Heart left ventricle (tissue), 16 donors: ENCODE measurements around the gene FADS2. TPM values are rescaled to one million over a fixed set of nuclear protein-coding genes. Genes with fewer than 3 reads are reported as not detected.

Source experiments
- ATAC-seq, 4 donors: fragments of 200-7000 bp; cut with Tn5 transposase; one replicate each; pipeline ENCODE4 v1.9.1; 2020 to 2022; ENCODE audit warnings: moderate library complexity in 4 of 4, mild to moderate bottlenecking in 3 of 4, moderate number of reproducible peaks in 1 of 4
- DNase-seq, 5 donors: peaks; one replicate each; pipeline ENCODE4 v3.0.0-alpha.2; 2020
- H3K27ac ChIP-seq, 12 donors: fragments of 200-600 bp; sonication (generic) in 4 of 12; one replicate each; pipeline versions ENCODE4 v1.5.0 to v1.8.0; 2016 to 2022; ENCODE audit warnings: mild to moderate bottlenecking in 2 of 12
- H3K27me3 ChIP-seq, 9 donors: fragments of 200-600 bp; sonication (generic) in 2 of 9; one replicate each; pipeline versions ENCODE4 v1.5.1 to v1.8.0; 2016 to 2022; ENCODE audit warnings: mild to moderate bottlenecking in 3 of 9
- H3K36me3 ChIP-seq, 9 donors: fragments of 200-600 bp; sonication (generic) in 2 of 9; one replicate each; pipeline versions ENCODE4 v1.5.0 to v1.8.0; 2018 to 2022; ENCODE audit warnings: mild to moderate bottlenecking in 2 of 9
- H3K4me1 ChIP-seq, 12 donors: fragments of 200-600 bp; sonication (generic) in 4 of 12; one replicate each; pipeline versions ENCODE4 v1.5.0 to v1.8.0; 2016 to 2022; ENCODE audit warnings: mild to moderate bottlenecking in 3 of 12
- H3K4me3 ChIP-seq, 12 donors: fragments of 200-600 bp; sonication (generic) in 4 of 12; one replicate each; pipeline versions ENCODE4 v1.5.0 to v1.8.0; 2017 to 2022; ENCODE audit warnings: mild to moderate bottlenecking in 9 of 12, moderate library complexity in 4 of 12
- H3K9me3 ChIP-seq, 12 donors: fragments of 200-600 bp; sonication (generic) in 4 of 12; one replicate each; pipeline versions ENCODE4 v1.5.0 to v1.8.0; 2016 to 2022; ENCODE audit warnings: mild to moderate bottlenecking in 1 of 12
- CTCF ChIP-seq, 12 donors: fragments of 200-600 bp; sonication (generic) in 4 of 12; IDR thresholded peaks; one replicate each; pipeline versions ENCODE4 v1.5.0 to v1.8.0; 2018 to 2022; ENCODE audit warnings: antibody characterized with exemption in 12 of 12, mild to moderate bottlenecking in 5 of 12
- POLR2A ChIP-seq, 2 donors: fragments of 450-650 bp; IDR thresholded peaks; one replicate each; pipeline ENCODE4 v1.6.1; 2017; ENCODE audit warnings: antibody characterized with exemption in 2 of 2, mild to moderate bottlenecking in 2 of 2, moderate library complexity in 2 of 2
- WGBS, 4 donors: extraction: QIAGEN DNeasy Blood & Tissue Kit in 2 of 4; methylation state at CpG; one replicate each; pipeline versions ENCODE4 v1.1.5 to v1.1.7; 2013 to 2018; 5-methylcytosine and 5-hydroxymethylcytosine counted together
- intact Hi-C, 10 donors: fragments of 100-400 bp; cut with DNase I; formaldehyde crosslinking; loops; one replicate each; pipeline versions ENCODE4 v1.11.1 to v1.14.2; 2022
- polyA plus RNA-seq, 2 donors: library from polyadenylated mRNA; stranded (reverse); fragments of 200-250 nt; gene quantifications; one replicate each; pipeline ENCODE4 v1.2.3, GENCODE V29; 2013
- total RNA-seq, 9 donors: library from RNA; depleted of rRNA in 2 of 9; stranded (reverse); fragments of >200 nt in 2 of 9; fragmentation: NEBNext Ultra II Directional in 3 of 9; extraction: Animal tissue kit (Norgen Biotek cat#: 25700) in 3 of 9; gene quantifications; one replicate each; pipeline versions ENCODE4 v1.1.0 to v1.2.4, GENCODE V29; 2016 to 2023
- donor health status: ischemic (EF 13 %, LVEDD 7.1; RV severe dilation, severe dysfunction).
- donor health status: healthy with polysubstance abuse.
- donor health status: DM: no; HTN: yes; CAD: no.
- donor health status: DM: no; HTN: no; CAD: no.
- donor health status: ischemic (EF 25% LVEDD 6.9; RV normal size, moderate dysfunction).
- donor health status: ischemic (EF 25% LVEDD 5.7; RV mildly dilated, moderate dysfunction).
- donor health status: healthy.
- donor health status: DM: yes; HTN: yes; CAD: no.
- donor health status: ischemic (EF 35%, LVEDD 5.7; RV mildly dilated, moderate dysfunction).
- donor health status: nonischemic (EF 11% LVEDD 7.7; RV severe dilation, severe dysfunction).
- donor health status: DM: yes; HTN: yes; CAD: no.
- donor health status: PGD.
- donor health status: ischemic (EF 29% LVEDD 5.4; RV normal size, mild dysfunction).
- donor health status: nonischemic (EF 23%, LVEDD 6.1; RV moderate dilation, normal function).

FADS2 gene
- total and polyA plus RNA-seq, 11 donors = 2.6 to 43.6 (median 19.2) TPM

GRCh38 chr11:61866231-61866957 is 38.3 kb downstream of the FADS2 start:
- Histone ChIP-seq H3K27me3 (no peaks in the 10 kb centered on the region), H3K36me3 (peaks cover 0 to 36% (median 11%) of the 10 kb centered on the region in 9 donors), H3K27ac (no peak overlapping the region), H3K4me1 (peaks cover 0 to 29% (median 15%) of the 10 kb centered on the region in 12 donors), H3K4me3 (no peak overlapping the region), H3K9me3 (no peaks in the 10 kb centered on the region)
- intact Hi-C loops = no loop called here
- no peak for TF ChIP-seq POLR2A (IDR thresholded peaks at IDR 0.05)
- TF ChIP-seq CTCF (IDR thresholded peaks at IDR 0.05) = no peak
- 79 to 94% (median 87%) methylated on average over 12 to 18 of the region's 18 CpGs for WGBS, 4 donors
- DNase-seq = no peak
- ATAC-seq = no peak

- Histone ChIP-seq H3K4me1 (peaks cover 0 to 31% (median 17%) of the 10 kb centered on the region in 12 donors), H3K4me3 (no peak overlapping the region), H3K9me3 (no peaks in the 10 kb centered on the region), H3K27me3 (no peaks in the 10 kb centered on the region), H3K27ac (no peak overlapping the region), H3K36me3 (peaks cover 0 to 32% (median 8%) of the 10 kb centered on the region in 9 donors)
- intact Hi-C loops = no loop called here
- TF ChIP-seq POLR2A (IDR thresholded peaks at IDR 0.05) (no peak), CTCF (IDR thresholded peaks at IDR 0.05) (no peak)
- no peak for DNase-seq
- no peak for ATAC-seq
- 93 to 96% (median 93%) methylated on average over 6 of the region's 6 CpGs for WGBS, 4 donors
Observed at GRCh38 chr11:61866958-61867343, 38.9 kb downstream of the FADS2 start.

- WGBS, 4 donors = 82 to 93% (median 86%) methylated on average over 7 to 14 of the region's 14 CpGs
- TF ChIP-seq POLR2A (IDR thresholded peaks at IDR 0.05) (no peak), CTCF (IDR thresholded peaks at IDR 0.05) (no peak)
- H3K4me1 ChIP-seq = peaks cover 2 to 35% (median 18%) of the 10 kb centered on the region in 12 donors
- H3K27me3 ChIP-seq = no peaks in the 10 kb centered on the region
- ATAC-seq (no peak), DNase-seq (no peak)
- peaks cover 0 to 27% (median 13%) of the 10 kb centered on the region in 9 donors for H3K36me3 ChIP-seq
- no peak overlapping the region for H3K27ac ChIP-seq
- intact Hi-C loops = no loop called here
- no peaks in the 10 kb centered on the region for H3K9me3 ChIP-seq
- H3K4me3 ChIP-seq = no peak overlapping the region
Observed at GRCh38 chr11:61868571-61869428, 40.7 kb downstream of the FADS2 start.

DNA sequence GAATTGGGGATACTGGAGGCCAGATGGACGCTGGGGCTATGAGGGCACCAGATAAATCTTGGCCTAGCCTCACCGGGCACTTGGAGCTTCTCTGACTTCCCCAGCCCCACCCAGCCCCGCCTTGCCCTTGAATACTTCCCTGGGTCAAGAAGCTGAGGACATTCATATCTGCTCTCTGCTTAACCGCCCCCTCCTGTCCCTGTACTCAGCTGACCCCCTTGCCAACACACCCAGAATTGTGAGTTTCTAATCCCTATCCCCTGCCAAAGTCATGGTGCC is 41.3 kb downstream of the FADS2 start:
- H3K27me3 ChIP-seq = no peaks in the 10 kb centered on the region
- 68 to 79% (median 72%) methylated on average over 4 of the region's 4 CpGs for WGBS, 4 donors
- DNase-seq (no peak), ATAC-seq (no peak)
- intact Hi-C loops = no loop called here
- no peaks in the 10 kb centered on the region for H3K9me3 ChIP-seq
- no peak overlapping the region for H3K27ac ChIP-seq
- no peak overlapping the region for H3K4me3 ChIP-seq
- TF ChIP-seq POLR2A (IDR thresholded peaks at IDR 0.05) (no peak), CTCF (IDR thresholded peaks at IDR 0.05) (no peak)
- H3K36me3 ChIP-seq = peaks cover 0 to 23% (median 11%) of the 10 kb centered on the region in 9 donors
- peaks cover 2 to 41% (median 20%) of the 10 kb centered on the region in 12 donors for H3K4me1 ChIP-seq
